Karpas-422 (cell line): ENCODE measurements around the gene CACTIN. TPM values are rescaled to one million over a fixed set of nuclear protein-coding genes. Genes with fewer than 3 reads are reported as not detected.

Experiments used
- DNase-seq: peaks from one replicate; pipeline ENCODE4 v3.0.0-alpha.2; 2015
- H2AFZ ChIP-seq: fragments of 200-600 bp; sonication (generic); 2 replicates; pipeline ENCODE4 v1.6.1; 2014; ENCODE audit warnings: antibody characterized with exemption, low read length, mixed read lengths
- H3K27ac ChIP-seq: fragments of 200-600 bp; sonication (generic); 2 replicates; pipeline ENCODE4 v1.5.1; 2014; ENCODE audit warnings: mild to moderate bottlenecking, low read length, moderate library complexity
- H3K27me3 ChIP-seq: fragments of 200-600 bp; sonication (generic); 2 replicates; pipeline ENCODE4 v1.6.1; 2014; ENCODE audit warnings: low read length, mixed read lengths
- H3K36me3 ChIP-seq: fragments of 200-600 bp; sonication (generic); 2 replicates; pipeline ENCODE4 v1.6.1; 2014; ENCODE audit warnings: low read length, mixed read lengths; ENCODE audit not compliant: insufficient read depth
- H3K4me1 ChIP-seq: fragments of 200-600 bp; sonication (generic); 2 replicates; pipeline ENCODE4 v1.6.1; 2014; ENCODE audit warnings: mild to moderate bottlenecking, low read length, mixed read lengths
- H3K4me2 ChIP-seq: fragments of 200-600 bp; sonication (generic); 2 replicates; pipeline ENCODE4 v1.6.1; 2014; ENCODE audit warnings: low read length, low read depth, mild to moderate bottlenecking; ENCODE audit not compliant: poor library complexity, severe bottlenecking
- H3K4me3 ChIP-seq: fragments of 200-600 bp; sonication (generic); 2 replicates; pipeline ENCODE4 v1.5.1; 2014; ENCODE audit warnings: mild to moderate bottlenecking, antibody characterized with exemption, low read length, mixed read lengths
- H3K79me2 ChIP-seq: fragments of 200-600 bp; sonication (generic); 2 replicates; pipeline ENCODE4 v1.6.1; 2014; ENCODE audit warnings: mild to moderate bottlenecking, low read length, mixed read lengths
- H3K9ac ChIP-seq: fragments of 200-600 bp; sonication (generic); 2 replicates; pipeline ENCODE4 v1.6.0; 2014; ENCODE audit warnings: low read length
- H3K9me2 ChIP-seq: fragments of 200-600 bp; sonication (generic), shearing (Covaris generic); replicated peaks from 2 replicates; pipeline ENCODE4 v1.6.0; 2014; ENCODE audit warnings: mild to moderate bottlenecking, low read length, moderate library complexity; ENCODE audit not compliant: insufficient read depth
- H3K9me3 ChIP-seq: fragments of 300-700, 200-600 bp; sonication (generic); 2 replicates; pipeline ENCODE4 v1.6.1; 2014; ENCODE audit warnings: low read length, mixed read lengths
- H4K20me1 ChIP-seq: fragments of 200-600 bp; sonication (generic); 2 replicates; pipeline ENCODE4 v1.6.1; 2014; ENCODE audit warnings: mild to moderate bottlenecking, antibody characterized with exemption, low read length, low read depth; ENCODE audit not compliant: insufficient read depth
- total RNA-seq: library from RNA; depleted of rRNA; stranded (reverse); fragments of >200 nt; shearing (Covaris generic); gene quantifications from 2 replicates; pipeline ENCODE4 v1.2.3, GENCODE V29; 2014; ENCODE audit warnings: low replicate concordance

Gene CACTIN
- total RNA-seq, 1 experiment from 2014 or later: 9.5 TPM

DNA sequence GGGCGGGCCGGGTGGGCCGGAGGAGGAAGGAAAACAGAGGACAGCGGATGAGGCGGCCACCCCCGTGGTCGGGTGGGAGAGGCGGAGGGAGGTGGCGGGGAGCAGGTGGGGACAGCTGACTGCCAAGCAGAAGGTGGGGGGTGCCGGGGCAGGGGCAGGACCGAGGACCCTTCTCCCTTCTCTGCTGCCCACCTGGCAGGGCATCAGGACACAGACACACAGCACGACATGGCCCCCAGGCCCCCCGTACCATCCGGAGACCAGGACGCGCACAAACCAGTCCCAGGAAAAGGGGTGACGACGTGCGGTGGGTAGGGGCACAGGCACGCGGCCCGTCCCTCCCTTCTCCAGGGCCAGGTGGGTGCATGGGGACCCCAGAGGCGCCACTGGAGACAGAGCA lies 11.0 kb upstream of the CACTIN start:
- H3K4me2 ChIP-seq: no peak overlapping the region
- no peak overlapping the region for H2AFZ ChIP-seq
- H3K9me3 ChIP-seq: no peaks in the 10 kb centered on the region
- no peaks in the 10 kb centered on the region for H3K27me3 ChIP-seq
- H3K9ac ChIP-seq: no peak overlapping the region
- DNase-seq: no peak
- no peaks in the 10 kb centered on the region; the same call in 1 of the 2 replicates for H3K4me1 ChIP-seq
- H3K27ac ChIP-seq: no peak overlapping the region
- no peaks in the 10 kb centered on the region for H4K20me1 ChIP-seq
- no peak overlapping the region for H3K4me3 ChIP-seq
- no peaks in the 10 kb centered on the region for H3K36me3 ChIP-seq
- H3K79me2 ChIP-seq: no peaks in the 10 kb centered on the region
- H3K9me2 ChIP-seq: no peaks in the 10 kb centered on the region

DNA sequence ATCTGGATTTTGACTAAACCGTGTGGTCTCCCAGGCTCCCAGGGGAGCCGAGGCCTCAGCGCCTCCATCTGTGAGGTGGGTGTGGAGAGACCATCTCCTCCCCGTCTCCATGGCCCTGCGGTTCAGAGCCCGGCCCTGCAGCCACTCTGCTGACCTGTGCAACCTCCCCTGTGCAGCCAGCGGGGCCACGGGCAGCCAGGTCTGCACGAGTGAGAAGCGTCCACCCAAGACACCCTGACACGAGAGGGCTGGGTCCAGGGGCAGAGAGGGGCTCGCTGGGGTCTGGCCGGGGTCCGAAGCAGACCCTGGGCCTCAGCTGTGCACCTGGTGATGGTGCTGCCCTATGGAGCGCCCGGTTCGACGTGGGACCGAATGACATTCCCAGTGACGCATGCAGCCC lies 10.4 kb upstream of the CACTIN start:
- H3K9ac ChIP-seq: no peak overlapping the region
- H3K27ac ChIP-seq: no peak overlapping the region
- H3K9me3 ChIP-seq: no peaks in the 10 kb centered on the region
- no peak overlapping the region for H3K4me2 ChIP-seq
- no peak overlapping the region for H2AFZ ChIP-seq
- DNase-seq: no peak
- H3K4me3 ChIP-seq: no peak overlapping the region
- H3K9me2 ChIP-seq: no peaks in the 10 kb centered on the region
- H3K36me3 ChIP-seq: no peaks in the 10 kb centered on the region
- H3K79me2 ChIP-seq: no peaks in the 10 kb centered on the region
- H4K20me1 ChIP-seq: no peaks in the 10 kb centered on the region
- no peaks in the 10 kb centered on the region for H3K27me3 ChIP-seq
- H3K4me1 ChIP-seq: no peaks in the 10 kb centered on the region; the same call in 1 of the 2 replicates

DNA sequence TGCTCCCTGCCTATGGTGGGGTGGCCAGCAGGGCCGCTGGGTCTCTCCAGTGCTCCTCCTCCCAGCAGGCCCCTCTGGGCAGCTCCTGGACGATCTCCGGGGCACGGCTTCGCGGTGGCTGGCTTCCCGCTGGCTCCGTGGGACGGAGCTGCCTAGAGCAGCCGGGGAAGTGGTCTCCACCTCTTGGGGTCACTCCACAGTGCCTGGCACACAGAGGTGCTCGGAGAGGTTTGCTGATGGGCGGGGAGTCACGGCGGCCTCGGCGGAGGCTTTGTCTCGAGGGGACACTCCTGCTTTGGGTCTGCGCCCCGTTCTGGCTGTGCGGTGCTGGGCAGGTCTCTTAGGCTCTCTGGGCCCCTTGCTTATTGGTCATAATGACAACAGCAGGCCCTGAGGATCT lies 9.9 kb upstream of the CACTIN start:
- H3K4me2 ChIP-seq: no peak overlapping the region

DNA sequence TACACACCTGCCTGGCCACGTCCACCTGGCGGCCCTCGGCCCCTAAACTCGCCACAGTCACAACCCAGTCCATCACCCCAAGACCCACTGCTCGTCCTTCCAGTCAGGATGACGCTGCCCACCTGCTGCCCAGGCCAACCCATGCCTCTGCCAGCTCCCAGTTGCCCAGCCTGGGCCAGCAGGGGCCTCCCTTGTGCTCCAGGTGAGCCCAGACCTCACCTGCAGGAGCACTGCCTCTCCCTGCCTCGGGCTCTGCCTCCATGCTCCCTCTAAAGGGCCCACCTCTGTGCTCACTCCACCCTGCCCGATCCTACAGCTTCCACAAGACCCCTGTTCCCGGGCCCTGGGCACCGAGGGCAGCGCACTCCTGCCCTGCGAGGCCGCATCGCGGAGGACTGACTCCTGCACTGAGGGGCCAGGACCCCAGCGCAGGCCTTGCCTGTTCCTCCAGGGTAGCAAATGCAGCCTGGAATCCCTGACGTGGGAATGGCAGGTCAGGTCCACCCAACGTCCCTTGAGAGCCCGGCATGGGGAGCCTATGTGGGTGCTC lies 8.0 kb upstream of the CACTIN start:
- no peak overlapping the region for H3K27ac ChIP-seq
- no peaks in the 10 kb centered on the region for H3K27me3 ChIP-seq
- no peaks in the 10 kb centered on the region for H3K9me3 ChIP-seq
- no peak for DNase-seq
- no peak overlapping the region for H3K4me3 ChIP-seq
- H3K9me2 ChIP-seq: no peaks in the 10 kb centered on the region
- no peak overlapping the region for H3K4me2 ChIP-seq
- H3K9ac ChIP-seq: no peak overlapping the region
- H2AFZ ChIP-seq: no peak overlapping the region
- H3K4me1 ChIP-seq: no peaks in the 10 kb centered on the region; the same call in 1 of the 2 replicates
- no peaks in the 10 kb centered on the region for H4K20me1 ChIP-seq
- H3K79me2 ChIP-seq: no peaks in the 10 kb centered on the region
- no peaks in the 10 kb centered on the region for H3K36me3 ChIP-seq

More for the DNA sequence above, 9.9 kb upstream of the CACTIN start:
- no peak overlapping the region for H3K4me3 ChIP-seq
- no peaks in the 10 kb centered on the region for H3K27me3 ChIP-seq
- H3K27ac ChIP-seq: no peak overlapping the region
- H3K36me3 ChIP-seq: no peaks in the 10 kb centered on the region
- no peaks in the 10 kb centered on the region for H4K20me1 ChIP-seq
- H3K9me2 ChIP-seq: no peaks in the 10 kb centered on the region
- H3K4me1 ChIP-seq: no peaks in the 10 kb centered on the region; the same call in 1 of the 2 replicates
- no peak for DNase-seq
- H2AFZ ChIP-seq: no peak overlapping the region
- H3K79me2 ChIP-seq: no peaks in the 10 kb centered on the region
- H3K9ac ChIP-seq: no peak overlapping the region
- no peaks in the 10 kb centered on the region for H3K9me3 ChIP-seq

DNA sequence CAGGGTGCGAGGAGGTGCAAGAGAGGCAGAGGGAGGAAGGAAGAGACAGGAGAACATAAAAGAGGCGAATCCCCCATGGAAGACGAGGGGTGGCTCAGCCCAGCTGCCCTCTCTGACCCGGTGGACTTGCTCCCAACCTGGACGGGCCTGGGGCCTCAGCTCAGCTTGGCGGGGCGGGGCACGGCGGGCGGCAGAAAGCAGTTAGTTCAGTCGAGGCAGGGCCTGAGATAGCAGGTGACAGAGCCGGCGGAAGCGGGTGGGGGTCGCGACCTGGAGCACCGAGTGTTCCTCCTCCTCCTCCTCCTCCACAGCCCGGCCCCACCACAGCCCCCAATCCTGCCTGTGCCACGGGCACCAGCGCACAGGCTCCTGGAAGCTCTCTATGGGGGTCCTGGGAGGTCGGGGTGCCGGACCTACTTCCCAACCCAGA lies 7.0 kb upstream of the CACTIN start:
- Histone ChIP-seq H3K9ac (no peak overlapping the region), H3K4me3 (no peak overlapping the region), H3K79me2 (no peaks in the 10 kb centered on the region), H2AFZ (no peak overlapping the region), H4K20me1 (no peaks in the 10 kb centered on the region), H3K4me2 (no peak overlapping the region), H3K36me3 (no peaks in the 10 kb centered on the region), H3K9me3 (no peaks in the 10 kb centered on the region), H3K4me1 (no peaks in the 10 kb centered on the region; the same call in 1 of the 2 replicates), H3K27me3 (no peaks in the 10 kb centered on the region), H3K9me2 (no peaks in the 10 kb centered on the region), H3K27ac (no peak overlapping the region)
- no peak for DNase-seq

DNA sequence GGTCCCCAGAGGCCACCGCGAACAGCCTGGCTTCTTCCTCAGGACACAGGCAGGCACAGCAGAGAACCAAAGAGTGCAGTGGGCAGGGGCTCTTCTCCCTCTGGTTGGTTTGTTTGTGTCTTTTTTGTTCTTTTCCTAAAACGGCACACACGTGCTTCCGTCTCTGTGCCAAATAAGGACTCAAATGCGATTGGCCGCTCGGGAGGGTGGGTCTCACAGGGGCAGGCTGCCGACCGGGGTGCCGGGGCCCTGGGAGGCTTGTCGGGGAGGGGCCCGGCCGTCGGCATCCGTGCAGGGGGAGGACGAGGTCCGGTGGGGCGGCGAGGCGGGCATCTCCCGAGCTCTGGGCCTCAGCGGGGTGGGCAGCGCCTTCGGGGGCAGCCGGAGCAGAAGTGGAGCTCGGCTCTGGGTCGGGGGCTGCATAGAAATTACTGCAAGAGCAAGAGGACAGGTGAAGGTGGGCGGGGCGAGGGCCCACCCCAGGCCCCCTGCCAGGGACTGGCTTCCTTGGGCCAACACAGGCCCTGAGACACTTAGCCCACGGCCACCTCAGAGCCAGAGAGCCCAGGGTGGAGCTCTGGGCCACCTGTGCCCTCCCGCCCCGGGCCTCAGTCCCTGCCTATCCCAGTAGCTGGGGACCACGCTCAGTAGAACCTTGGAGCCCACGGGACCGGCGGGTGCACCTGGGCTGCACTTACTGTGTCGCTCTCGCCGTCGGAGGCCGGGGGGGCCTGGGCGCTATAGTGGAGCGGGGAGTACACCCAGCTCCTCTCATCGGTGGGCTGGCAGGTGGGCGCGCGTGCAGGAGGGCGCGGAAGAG lies 6.4 kb upstream of the CACTIN start:
- Histone ChIP-seq H3K27ac (no peak overlapping the region), H2AFZ (no peak overlapping the region), H3K9me3 (no peaks in the 10 kb centered on the region), H4K20me1 (no peaks in the 10 kb centered on the region), H3K4me2 (no peak overlapping the region), H3K4me1 (no peaks in the 10 kb centered on the region; the same call in 1 of the 2 replicates), H3K4me3 (no peak overlapping the region), H3K9me2 (no peaks in the 10 kb centered on the region), H3K79me2 (no peaks in the 10 kb centered on the region), H3K36me3 (no peaks in the 10 kb centered on the region), H3K9ac (no peak overlapping the region), H3K27me3 (no peaks in the 10 kb centered on the region)
- DNase-seq: no peak

DNA sequence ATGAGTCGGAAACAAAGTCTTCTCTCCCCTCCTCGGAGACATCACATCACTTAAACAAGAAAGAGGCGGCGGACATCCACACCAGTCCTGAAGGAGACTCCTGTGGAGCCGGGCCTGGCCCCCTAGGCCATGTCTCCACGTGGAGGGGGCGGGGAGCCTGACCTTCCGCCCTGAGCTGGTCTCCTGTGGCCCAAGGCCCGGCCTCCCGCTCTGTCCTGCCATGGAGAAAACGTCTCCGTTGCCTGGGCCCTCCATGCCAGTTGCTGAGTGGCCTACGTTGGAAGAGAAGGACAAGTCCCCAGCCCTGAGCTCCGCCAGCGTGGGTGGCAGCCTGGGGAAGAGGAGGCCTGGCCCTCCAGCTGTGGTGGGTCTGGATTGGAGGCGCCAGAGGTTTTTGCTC lies 5.5 kb upstream of the CACTIN start:
- Histone ChIP-seq H3K4me3 (no peak overlapping the region), H3K36me3 (no peaks in the 10 kb centered on the region), H3K79me2 (no peaks in the 10 kb centered on the region), H3K4me2 (no peak overlapping the region), H3K9me3 (no peaks in the 10 kb centered on the region), H3K27me3 (no peaks in the 10 kb centered on the region), H3K27ac (no peak overlapping the region), H4K20me1 (no peaks in the 10 kb centered on the region), H3K4me1 (peaks cover 4% of the 10 kb centered on the region), H3K9ac (no peak overlapping the region), H2AFZ (no peak overlapping the region), H3K9me2 (no peaks in the 10 kb centered on the region)
- DNase-seq: no peak

- no peaks in the 10 kb centered on the region for H3K27me3 ChIP-seq
- peaks cover 1% of the 10 kb centered on the region; the same call in 1 of the 2 replicates for H4K20me1 ChIP-seq
- H3K4me3 ChIP-seq: no peak overlapping the region
- no peaks in the 10 kb centered on the region for H3K9me2 ChIP-seq
- H3K9me3 ChIP-seq: no peaks in the 10 kb centered on the region
- H3K4me2 ChIP-seq: no peak overlapping the region
- no peak for DNase-seq
- no peaks in the 10 kb centered on the region for H3K36me3 ChIP-seq
- H3K4me1 ChIP-seq: peaks cover 4% of the 10 kb centered on the region
- H3K79me2 ChIP-seq: peaks cover 3% of the 10 kb centered on the region
- no peak overlapping the region for H2AFZ ChIP-seq
- no peak overlapping the region for H3K9ac ChIP-seq
- H3K27ac ChIP-seq: no peak overlapping the region
Observed at GRCh38 chr19:3631053-3631861, 4.7 kb upstream of the CACTIN start.
